Left ventricle myocardium inferior (tissue), 1 donor: Measurements from ENCODE around the gene SCGB3A2. TPM values are rescaled to one million over a fixed set of nuclear protein-coding genes. Genes with fewer than 3 reads are reported as not detected.

ENCODE experiments used
- DNase-seq: peaks from one replicate; pipeline ENCODE4 v3.0.0-alpha.2; 2020
- H3K27ac ChIP-seq: fragments of 200-600 bp; replicated peaks from 2 replicates; pipeline ENCODE4 v1.8.0; 2021
- H3K27me3 ChIP-seq: fragments of 200-600 bp; 2 replicates; pipeline ENCODE4 v1.8.0; 2021; ENCODE audit warnings: low read depth
- H3K36me3 ChIP-seq: fragments of 200-600 bp; 2 replicates; pipeline ENCODE4 v1.8.0; 2021
- H3K4me1 ChIP-seq: fragments of 200-600 bp; 2 replicates; pipeline ENCODE4 v1.8.0; 2021
- H3K4me3 ChIP-seq: fragments of 200-600 bp; 2 replicates; pipeline ENCODE4 v1.8.0; 2021; ENCODE audit warnings: mild to moderate bottlenecking, moderate library complexity
- H3K9me3 ChIP-seq: fragments of 200-600 bp; replicated peaks from 2 replicates; pipeline ENCODE4 v1.8.0; 2021
- CTCF ChIP-seq: fragments of 200-600 bp; IDR thresholded peaks from 2 replicates; pipeline ENCODE4 v1.8.0; 2021; ENCODE audit warnings: antibody characterized with exemption, mild to moderate bottlenecking, borderline replicate concordance
- intact Hi-C: fragments of 100-400 bp; cut with micrococcal nuclease; formaldehyde crosslinking; loops from one replicate; pipeline ENCODE4 v1.11.0; 2022
- total RNA-seq: library from RNA; stranded (reverse); fragmentation: NEBNext Ultra II Directional; extraction: Animal tissue kit (Norgen Biotek cat#: 25700); gene quantifications from one replicate; pipeline ENCODE4 v1.2.1, GENCODE V29; 2021
- donor health status: DM: no; HTN: yes; CAD: no; lungs with severe emphysema.

The SCGB3A2 gene
- total RNA-seq, 1 donor from 2014 or later, result not detected

GRCh38 chr5:147876141-147876540, 2.4 kb upstream of the SCGB3A2 start:
- no peak for TF ChIP-seq CTCF
- intact Hi-C loops, result no loop called here
- H3K4me1 ChIP-seq, result no peaks in the 10 kb centered on the region
- no peak overlapping the region for H3K4me3 ChIP-seq
- no peak for DNase-seq
- no peaks in the 10 kb centered on the region for H3K27me3 ChIP-seq
- H3K9me3 ChIP-seq, result no peaks in the 10 kb centered on the region
- no peaks in the 10 kb centered on the region for H3K36me3 ChIP-seq
- H3K27ac ChIP-seq, result no peak overlapping the region

- Histone ChIP-seq H3K9me3 (no peaks in the 10 kb centered on the region), H3K4me3 (no peak overlapping the region), H3K4me1 (no peaks in the 10 kb centered on the region), H3K27ac (no peak overlapping the region), H3K27me3 (no peaks in the 10 kb centered on the region), H3K36me3 (no peaks in the 10 kb centered on the region)
- no peak for DNase-seq
- intact Hi-C loops, result no loop called here
- no peak for TF ChIP-seq CTCF
Observed at GRCh38 chr5:147876626-147877025, 1.9 kb upstream of the SCGB3A2 start.

GRCh38 chr5:147879784-147880183, 1.3 kb downstream of the SCGB3A2 start:
- no peak for TF ChIP-seq CTCF
- no peak for DNase-seq
- H3K36me3 ChIP-seq, result no peaks in the 10 kb centered on the region
- H3K27ac ChIP-seq, result no peak overlapping the region
- H3K4me3 ChIP-seq, result no peak overlapping the region
- H3K9me3 ChIP-seq, result no peaks in the 10 kb centered on the region
- intact Hi-C loops, result no loop called here
- no peaks in the 10 kb centered on the region for H3K27me3 ChIP-seq
- H3K4me1 ChIP-seq, result peaks cover 7% of the 10 kb centered on the region

- Histone ChIP-seq H3K36me3 (no peaks in the 10 kb centered on the region), H3K27me3 (no peaks in the 10 kb centered on the region), H3K27ac (no peak overlapping the region), H3K4me1 (peaks cover 7% of the 10 kb centered on the region), H3K4me3 (no peak overlapping the region), H3K9me3 (no peaks in the 10 kb centered on the region)
- TF ChIP-seq CTCF, result no peak
- DNase-seq, result no peak
- intact Hi-C loops, result no loop called here
Observed at GRCh38 chr5:147880487-147880886, 2.0 kb downstream of the SCGB3A2 start.

- no peaks in the 10 kb centered on the region for H3K9me3 ChIP-seq
- TF ChIP-seq CTCF, result no peak
- H3K27me3 ChIP-seq, result no peaks in the 10 kb centered on the region
- H3K36me3 ChIP-seq, result no peaks in the 10 kb centered on the region
- intact Hi-C loops, result no loop called here
- no peak overlapping the region for H3K4me3 ChIP-seq
- H3K27ac ChIP-seq, result no peak overlapping the region
- H3K4me1 ChIP-seq, result peaks cover 7% of the 10 kb centered on the region
- no peak for DNase-seq
Observed at GRCh38 chr5:147882586-147883313, 4.2 kb downstream of the SCGB3A2 start.
